Islet precursor cell (in vitro differentiated cells): ENCODE measurements around the gene ELFN2.
"Not testable (repeated sequence)": the region's sequence is repeated elsewhere in the genome, so short reads cannot be mapped to it uniquely, and the experiment has no call there.

ENCODE experiments used
- DNase-seq: peaks from one replicate; pipeline ENCODE4 v3.0.0-alpha.2; 2018

The ELFN2 gene

DNA sequence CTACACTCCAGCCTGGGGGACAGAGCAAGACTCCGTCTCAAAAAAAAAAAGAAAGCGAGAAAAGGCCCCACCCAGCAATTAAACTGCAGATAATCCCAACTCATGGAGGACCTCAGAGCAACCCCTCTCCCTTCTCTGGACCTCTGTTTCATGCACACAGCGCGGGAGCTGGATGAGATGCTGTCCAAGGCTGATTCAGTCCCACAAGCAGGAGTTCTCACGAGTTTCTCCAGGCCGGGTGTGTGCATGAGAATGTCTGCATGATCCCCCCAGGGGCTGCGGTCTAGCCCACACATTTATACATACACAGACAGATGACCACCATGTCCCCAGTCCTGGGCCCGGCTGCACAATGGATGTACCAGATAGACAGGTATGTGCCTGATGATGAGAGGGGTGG lies 19.4 kb downstream of the ELFN2 start:
- DNase-seq = no peak

DNA sequence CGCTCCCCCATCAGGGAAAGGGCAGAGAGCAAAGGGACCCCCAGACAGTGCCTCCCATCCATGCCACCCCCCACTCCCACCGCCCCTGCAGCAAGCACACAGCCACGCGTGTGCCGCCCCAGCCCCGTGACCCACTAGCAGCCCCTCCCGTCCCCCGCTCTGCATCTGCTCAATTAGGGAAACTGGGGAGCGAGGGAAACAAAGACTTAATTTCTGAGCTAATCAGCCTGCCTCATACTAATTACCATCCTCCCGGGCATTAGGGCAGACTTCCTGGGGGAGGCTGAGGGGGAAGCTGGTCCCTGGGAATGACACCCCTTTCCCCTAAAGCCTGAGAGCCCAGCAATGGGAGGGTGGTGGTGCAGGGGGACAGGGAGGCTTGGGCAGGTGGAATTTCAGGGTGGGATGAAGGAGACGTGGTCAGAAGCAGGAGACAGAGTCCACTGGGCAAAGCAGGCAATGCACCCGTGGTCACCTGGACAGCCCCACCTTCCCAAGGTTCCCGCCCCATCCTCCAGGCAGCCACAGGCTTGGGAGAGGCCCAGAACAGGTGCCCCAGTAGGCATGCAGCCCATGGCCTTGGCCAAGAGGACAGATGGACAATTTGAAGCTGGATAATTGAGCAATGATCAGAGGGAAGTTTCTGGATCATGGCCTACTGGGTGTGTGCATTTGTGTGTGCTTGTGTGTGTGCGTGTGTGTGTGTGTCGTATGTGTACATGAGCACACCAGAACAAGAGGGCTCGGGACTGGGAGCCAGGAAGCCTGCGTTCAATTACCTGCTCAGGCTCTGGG lies 20.6 kb downstream of the ELFN2 start:
- no peak for DNase-seq

DNA sequence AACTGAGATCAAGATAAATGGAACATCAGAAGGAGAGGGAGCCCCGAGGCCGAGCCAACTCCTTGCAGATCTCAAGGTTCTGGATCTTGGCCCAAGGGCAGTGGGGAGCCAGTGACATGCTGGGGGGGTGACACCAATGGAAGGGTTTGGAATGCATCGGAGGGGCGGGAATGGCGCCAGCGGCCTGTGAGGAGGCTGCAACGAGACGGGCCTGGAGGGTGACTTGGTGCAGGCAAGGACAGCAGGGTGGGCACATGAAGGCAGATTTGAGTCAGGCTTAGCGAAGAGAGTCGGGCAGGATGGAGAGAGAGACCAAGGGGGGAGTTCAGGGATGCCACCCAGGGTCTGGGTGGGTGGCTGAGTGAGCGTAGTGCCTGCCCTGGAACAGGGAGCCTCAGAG lies 23.2 kb downstream of the ELFN2 start:
- DNase-seq = no peak

DNA sequence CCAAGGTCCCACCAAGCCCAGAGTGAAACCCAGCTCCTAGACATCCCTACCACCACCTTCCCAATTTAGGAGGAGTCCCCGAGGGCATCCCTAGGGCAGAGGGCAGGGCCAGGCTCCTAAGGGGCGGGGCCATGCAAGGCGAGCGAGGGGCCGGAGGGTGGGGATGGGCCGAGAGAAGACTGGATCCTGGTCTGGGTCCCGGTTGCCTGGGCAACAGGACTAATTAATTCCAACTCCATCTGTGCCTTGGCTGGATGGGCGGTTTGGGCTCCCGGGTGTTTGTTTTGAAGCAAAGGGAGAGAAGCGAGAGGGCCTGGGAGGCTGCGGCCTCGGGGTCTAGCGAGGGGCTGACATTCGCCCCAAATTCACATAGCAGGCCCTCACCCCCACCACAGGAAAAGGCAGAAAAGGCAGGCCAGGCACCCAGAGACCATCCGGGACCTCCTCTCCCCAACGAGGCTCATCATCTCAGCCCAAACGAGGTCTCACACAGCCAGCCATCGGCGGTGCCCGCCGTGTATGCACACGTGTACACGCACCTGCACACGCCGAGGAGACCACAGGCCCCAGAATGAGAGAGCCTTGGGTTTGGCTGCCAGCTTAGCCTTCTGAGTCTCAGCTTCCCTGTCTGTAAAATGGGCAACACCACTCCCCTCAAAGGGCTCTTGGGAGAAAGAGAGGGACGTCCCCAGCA lies 23.9 kb downstream of the ELFN2 start:
- no peak for DNase-seq

DNA sequence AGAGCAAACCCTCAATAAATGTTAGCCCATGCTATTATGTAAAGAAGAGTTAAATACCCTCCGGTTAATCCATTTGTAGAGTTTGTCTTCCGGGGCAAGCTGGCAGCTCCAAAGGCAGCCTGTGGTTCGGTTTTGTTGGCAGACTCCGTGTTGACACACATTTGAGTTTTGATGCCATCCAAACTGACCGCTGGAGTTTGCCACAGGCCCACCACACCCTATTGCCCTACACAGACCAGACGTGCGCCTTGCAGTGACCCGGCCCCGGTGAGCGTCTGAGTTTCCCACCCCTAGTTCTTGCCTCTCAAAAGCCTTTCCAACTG lies 25.1 kb downstream of the ELFN2 start:
- no peak for DNase-seq

DNA sequence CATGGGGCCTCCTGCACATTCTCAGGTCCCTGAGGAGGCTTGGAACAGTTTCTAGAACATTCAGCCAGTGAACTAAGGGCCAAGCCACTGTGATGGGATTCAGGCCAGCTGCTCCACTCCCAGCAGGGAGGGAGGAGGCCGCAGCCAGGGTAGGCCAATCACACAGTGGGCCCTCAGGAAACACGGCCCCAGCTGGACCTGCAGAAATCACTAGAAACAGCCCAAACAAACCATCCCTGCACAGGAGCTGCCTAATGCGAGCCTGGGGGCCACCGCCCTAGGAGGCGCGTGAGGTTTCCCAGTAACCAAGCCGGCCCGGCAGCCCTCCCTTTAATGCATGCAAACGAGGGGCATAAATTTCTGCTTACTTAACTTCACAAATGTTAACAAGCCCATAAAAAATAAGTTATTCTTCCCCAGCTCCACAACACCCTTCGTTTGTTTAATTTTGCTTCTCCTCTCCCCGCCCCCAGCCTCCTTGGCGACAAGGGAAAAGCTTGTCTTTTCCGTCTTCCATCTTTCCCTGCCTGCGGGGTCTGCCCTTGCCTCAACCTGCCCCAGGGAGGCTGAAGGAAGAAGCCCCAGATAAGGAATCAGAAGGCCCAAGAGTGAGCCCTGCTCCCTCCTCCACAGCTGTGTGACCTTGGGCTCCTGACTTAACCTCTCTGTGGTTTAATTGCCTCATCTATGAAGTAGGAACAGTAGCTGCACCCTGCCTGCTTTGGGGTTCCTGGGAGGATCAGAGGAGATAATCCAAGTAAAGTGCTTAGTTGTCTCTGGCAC lies 25.7 kb downstream of the ELFN2 start:
- no peak for DNase-seq

DNA sequence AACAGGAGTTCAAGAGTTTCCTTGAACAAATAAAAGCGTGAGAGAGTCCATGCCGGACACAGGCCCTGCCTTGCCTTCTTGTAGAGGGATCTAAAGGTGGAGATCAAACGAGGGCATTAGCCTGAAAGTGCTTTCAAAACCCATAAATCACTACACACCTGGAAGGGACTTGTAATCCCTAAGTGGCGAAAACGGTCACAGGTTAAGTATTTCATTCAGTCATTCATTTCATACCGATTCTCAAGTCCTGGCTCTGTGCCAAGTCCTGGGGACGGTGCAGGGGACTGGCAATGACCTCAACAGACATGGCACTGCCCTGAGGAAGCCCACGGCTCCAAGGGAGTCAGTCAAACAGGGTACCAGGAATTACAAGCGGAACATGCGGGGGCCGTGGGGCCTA lies 26.6 kb downstream of the ELFN2 start:
- no peak for DNase-seq

DNA sequence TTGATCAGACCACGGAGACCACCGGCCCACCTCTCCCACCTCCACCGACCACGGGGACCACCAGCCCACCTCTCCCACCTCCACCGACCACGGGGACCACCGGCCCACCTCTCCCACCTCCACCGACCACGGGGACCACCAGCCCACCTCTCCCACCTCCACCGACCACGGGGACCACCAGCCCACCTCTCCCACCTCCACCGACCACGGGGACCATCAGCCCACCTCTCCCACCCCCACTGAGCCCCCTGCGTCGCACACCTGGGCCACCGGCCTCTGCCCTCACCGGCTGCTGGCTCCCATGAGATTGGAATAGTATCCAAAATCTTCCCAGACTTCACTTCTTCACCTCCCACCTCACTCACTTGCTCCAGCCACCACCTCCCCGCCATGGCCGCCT lies 27.8 kb downstream of the ELFN2 start:
- not testable (repeated sequence) for DNase-seq

DNA sequence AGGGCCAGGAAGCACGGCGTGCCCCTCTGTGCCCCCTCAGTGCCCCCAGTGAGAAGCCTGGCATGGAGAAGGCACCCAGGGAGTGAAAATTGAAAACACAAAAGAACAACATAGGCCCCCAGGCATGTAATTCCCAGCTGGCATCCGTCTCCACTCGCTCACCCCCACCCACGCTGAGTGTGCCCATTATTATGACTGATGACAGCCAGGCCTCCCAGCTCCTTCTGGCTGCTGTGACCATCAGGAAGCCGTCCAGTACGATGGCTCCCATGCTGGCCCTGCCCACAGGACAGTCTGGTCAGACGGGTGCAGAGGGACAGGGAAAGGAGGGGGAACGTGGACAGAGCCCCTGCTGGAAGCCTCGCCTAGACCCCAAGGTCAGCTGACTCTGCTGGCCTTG lies 30.1 kb downstream of the ELFN2 start:
- no peak for DNase-seq

GRCh38 chr22:37396488-37397084 lies 30.7 kb downstream of the ELFN2 start:
- no peak for DNase-seq

GRCh38 chr22:37394341-37394740 lies 32.9 kb downstream of the ELFN2 start:
- DNase-seq = no peak

DNA sequence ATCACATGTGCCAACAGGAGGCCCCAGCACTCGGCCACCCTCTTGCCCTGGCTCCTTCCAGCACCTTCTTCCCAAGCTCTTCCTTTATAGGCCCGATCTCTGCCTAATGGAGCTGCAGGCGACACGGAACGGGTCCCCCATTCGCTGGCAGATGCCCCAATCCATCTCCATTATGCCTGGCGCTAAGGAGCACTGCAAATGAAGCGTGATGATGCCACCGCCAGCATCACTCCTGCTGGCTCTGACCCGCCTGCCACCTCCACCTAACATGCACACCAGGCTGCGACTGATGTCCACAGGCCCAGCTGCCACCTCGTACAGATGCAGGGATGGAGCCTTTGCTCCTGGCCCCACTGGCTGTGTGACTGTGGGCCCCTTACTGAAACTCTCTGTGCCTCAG lies 33.5 kb downstream of the ELFN2 start:
- no peak for DNase-seq

DNA sequence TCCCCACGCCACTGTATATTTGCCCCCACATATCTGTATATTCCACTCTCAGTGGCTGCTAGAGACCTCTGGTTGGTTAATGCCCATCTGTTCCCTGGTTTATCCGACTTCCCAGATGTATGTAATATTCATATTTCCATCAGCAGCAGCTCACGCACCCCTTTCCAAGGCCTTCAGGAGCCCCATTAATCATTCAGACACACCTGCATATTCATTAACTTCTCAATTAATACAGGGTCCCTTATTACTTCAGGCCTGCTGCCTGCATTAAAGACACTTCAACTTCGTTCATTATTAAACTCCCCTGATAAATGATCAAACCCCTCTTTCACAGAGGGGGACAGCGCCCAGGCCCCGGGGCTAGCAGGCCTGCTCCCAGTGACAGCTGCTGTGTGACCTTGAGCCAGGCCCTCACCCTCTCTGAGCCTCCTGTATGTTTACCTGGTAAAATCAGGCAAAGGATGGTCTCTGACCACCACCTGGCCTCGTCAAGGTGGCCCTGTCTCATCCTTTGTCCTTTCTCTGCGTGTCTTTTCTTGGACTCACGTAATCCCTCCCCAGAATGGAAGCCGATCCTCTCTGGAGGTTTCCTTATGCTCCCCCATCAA lies 34.5 kb downstream of the ELFN2 start:
- DNase-seq = no peak

- no peak for DNase-seq
Measured at GRCh38 chr22:37391702-37392101, 35.6 kb downstream of the ELFN2 start.

DNA sequence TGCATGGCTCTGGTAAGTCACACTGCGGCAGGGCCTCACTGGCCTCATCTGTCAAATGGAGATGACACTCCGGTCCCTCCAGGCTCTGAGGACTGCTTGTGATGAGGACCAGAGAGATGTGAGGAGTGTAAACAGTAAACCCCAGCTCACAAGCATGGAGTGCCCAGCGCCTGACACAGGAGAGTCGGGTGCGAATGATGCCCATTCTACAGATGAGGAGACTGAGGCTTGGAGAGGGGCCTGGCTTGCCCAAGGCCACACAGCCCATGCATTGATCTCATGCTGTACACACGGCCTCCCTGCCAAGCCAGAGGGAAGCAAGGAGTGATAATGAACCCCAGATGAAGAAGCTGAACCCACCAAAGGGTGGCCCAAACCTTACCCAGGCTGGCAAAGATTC lies 37.2 kb downstream of the ELFN2 start:
- DNase-seq = no peak

DNA sequence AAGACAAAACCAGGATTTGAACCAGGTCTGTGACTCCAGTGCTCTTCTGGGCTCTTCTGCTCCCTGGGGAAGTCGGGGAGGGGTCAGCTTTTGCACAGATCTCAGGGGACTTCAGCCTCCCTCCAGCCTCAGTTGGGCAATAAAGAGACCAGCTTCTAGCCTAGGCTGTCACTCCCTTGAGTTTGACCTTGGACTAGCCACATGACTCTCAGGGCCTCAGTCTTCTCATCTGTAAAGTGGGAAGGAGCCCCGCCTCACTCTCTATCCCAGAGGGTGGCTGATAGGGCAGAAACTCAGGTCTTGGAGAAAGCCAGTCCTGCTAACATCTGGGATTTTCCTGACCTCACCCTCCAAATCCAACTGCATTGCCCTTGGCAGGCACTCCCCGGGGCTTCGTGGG lies 38.7 kb downstream of the ELFN2 start:
- DNase-seq = no peak

GRCh38 chr22:37387793-37388192 lies 39.5 kb downstream of the ELFN2 start:
- no peak for DNase-seq

- no peak for DNase-seq
Measured at GRCh38 chr22:37386441-37386840, 40.8 kb downstream of the ELFN2 start.

GRCh38 chr22:37384691-37385090 lies 42.6 kb downstream of the ELFN2 start:
- no peak for DNase-seq

- DNase-seq = no peak
Measured at GRCh38 chr22:37383341-37383740, 43.9 kb downstream of the ELFN2 start.

GRCh38 chr22:37381489-37381888 lies 45.8 kb downstream of the ELFN2 start:
- no peak for DNase-seq

GRCh38 chr22:37379722-37380121 lies 47.6 kb downstream of the ELFN2 start:
- DNase-seq = no peak

DNA sequence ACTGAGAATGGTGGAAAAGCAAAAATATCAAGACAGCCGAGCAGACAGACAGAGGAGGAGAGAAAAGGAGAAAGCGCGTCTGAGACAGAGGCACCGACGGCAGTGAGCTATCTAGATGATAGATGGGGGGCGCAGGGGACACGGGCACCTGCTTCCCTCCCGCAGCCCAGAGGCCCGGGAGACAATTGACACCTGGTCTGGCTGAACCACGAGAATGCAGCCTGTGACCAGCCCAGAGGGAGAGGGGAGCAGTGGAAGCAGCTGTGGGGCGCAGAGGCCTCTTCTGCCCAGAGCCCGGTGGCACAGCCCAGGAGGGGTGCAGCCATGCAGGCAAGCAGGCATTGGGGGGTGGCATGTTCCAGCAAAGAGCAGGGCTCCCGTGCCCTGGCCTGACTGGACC lies 48.2 kb downstream of the ELFN2 start:
- DNase-seq = no peak
